ENCODE measurements around the gene KLHL6. TPM values are rescaled to one million over a fixed set of nuclear protein-coding genes. Genes with fewer than 3 reads are reported as not detected.
"Not testable (repeated sequence)": the region's sequence is repeated elsewhere in the genome, so short reads cannot be mapped to it uniquely, and the experiment has no call there.

KLHL6 gene
- total RNA-seq, 4 donors from 2014 or later: 0.10 to 1.4 (median 0.39) TPM

GRCh38 chr3:183443395-183444385 lies 111.8 kb downstream of the KLHL6 start:
- DNase-seq (ENCODE audit: low spot score in 2 of 2): no peak
- no peaks in the 10 kb centered on the region for H3K27me3 ChIP-seq
- no peak overlapping the region for H3K4me3 ChIP-seq
- H3K9me3 ChIP-seq: peaks cover 13% of the 10 kb centered on the region
- TF ChIP-seq POLR2AphosphoS5 (IDR thresholded peaks at IDR 0.05): no peak
- H3K27ac ChIP-seq: no peak overlapping the region
- H3K36me3 ChIP-seq: no peaks in the 10 kb centered on the region
- H3K4me1 ChIP-seq: peaks cover 7% of the 10 kb centered on the region
- WGBS: 83% methylated on average over 10 of the region's 10 CpGs

- DNase-seq (ENCODE audit: low spot score in 2 of 2): no peak
- WGBS: 93% methylated on average over 1 of the region's 1 CpG
- no peaks in the 10 kb centered on the region for H3K27me3 ChIP-seq
- peaks cover 3% of the 10 kb centered on the region for H3K4me1 ChIP-seq
- H3K36me3 ChIP-seq: no peaks in the 10 kb centered on the region
- TF ChIP-seq EP300 (IDR thresholded peaks at IDR 0.05) (no peak), POLR2AphosphoS5 (IDR thresholded peaks at IDR 0.05) (no peak), POLR2A (IDR thresholded peaks at IDR 0.05) (no peak), CTCF (IDR thresholded peaks at IDR 0.05) (no peak)
- H3K4me3 ChIP-seq: no peak overlapping the region
- H3K27ac ChIP-seq: no peak overlapping the region
- H3K9me3 ChIP-seq: peaks cover 13% of the 10 kb centered on the region
These were observed 112.5 kb downstream of the KLHL6 start for GRCh38 chr3:183442994-183443393.

- H3K36me3 ChIP-seq: not testable (repeated sequence)
These were observed 115.0 kb downstream of the KLHL6 start for GRCh38 chr3:183440521-183440920.

GRCh38 chr3:183439515-183439914 lies 116.0 kb downstream of the KLHL6 start:
- TF ChIP-seq EP300 (IDR thresholded peaks at IDR 0.05) (no peak), POLR2AphosphoS5 (IDR thresholded peaks at IDR 0.05) (no peak), POLR2A (IDR thresholded peaks at IDR 0.05) (no peak)
- DNase-seq (ENCODE audit: low spot score in 2 of 2): no peak
- Histone ChIP-seq H3K4me1 (no peaks in the 10 kb centered on the region), H3K9me3 (peaks cover 13% of the 10 kb centered on the region), H3K27ac (no peak overlapping the region), H3K4me3 (no peak overlapping the region), H3K36me3 (no peaks in the 10 kb centered on the region), H3K27me3 (no peaks in the 10 kb centered on the region)
- 65% methylated on average over 3 of the region's 3 CpGs for WGBS

More at GRCh38 chr3:183440521-183440920, 115.0 kb downstream of the KLHL6 start:
- not testable (repeated sequence) for H3K4me3 ChIP-seq; H3K27me3 ChIP-seq; H3K4me1 ChIP-seq; DNase-seq (ENCODE audit: low spot score in 2 of 2); H3K27ac ChIP-seq
- H3K9me3 ChIP-seq: peaks cover 13% of the 10 kb centered on the region
- 93% methylated on average over 3 of the region's 3 CpGs for WGBS

- TF ChIP-seq POLR2A (IDR thresholded peaks at IDR 0.05): no peak
- Histone ChIP-seq H3K36me3 (no peaks in the 10 kb centered on the region), H3K4me3 (no peak overlapping the region), H3K27me3 (no peaks in the 10 kb centered on the region), H3K9me3 (peaks cover 9% of the 10 kb centered on the region), H3K4me1 (no peaks in the 10 kb centered on the region), H3K27ac (no peak overlapping the region)
- DNase-seq (ENCODE audit: low spot score in 2 of 2): no peak
- WGBS: 100% methylated on average over 1 of the region's 1 CpG
These were observed 116.8 kb downstream of the KLHL6 start for GRCh38 chr3:183438735-183439134.

GRCh38 chr3:183437666-183438564 lies 117.6 kb downstream of the KLHL6 start:
- whole genome bisulfite sequencing: 87% methylated on average over 5 of the region's 6 CpGs

More at GRCh38 chr3:183437666-183438564, 117.6 kb downstream of the KLHL6 start:
- Histone ChIP-seq H3K27ac (no peak overlapping the region), H3K4me1 (no peaks in the 10 kb centered on the region), H3K27me3 (no peaks in the 10 kb centered on the region), H3K36me3 (no peaks in the 10 kb centered on the region), H3K4me3 (no peak overlapping the region), H3K9me3 (peaks cover under 1% of the 10 kb centered on the region)
- no peak for TF ChIP-seq EP300 (IDR thresholded peaks at IDR 0.05)
- no peak for TF ChIP-seq POLR2AphosphoS5 (IDR thresholded peaks at IDR 0.05)
- no peak for TF ChIP-seq POLR2A (IDR thresholded peaks at IDR 0.05)
- TF ChIP-seq CTCF (IDR thresholded peaks at IDR 0.05): no peak
- DNase-seq (ENCODE audit: low spot score in 2 of 2): no peak

Other genes starting within 250 kb of the KLHL6 start
- gene MCF2L2, start 127.1 kb downstream of the KLHL6 start, total RNA-seq: 1 to 10 TPM in 1 of 4 donors, under 1 TPM in 3; 0.36 to 2.2 (median 0.64) TPM
- gene KLHL24, start 79.9 kb upstream of the KLHL6 start, total RNA-seq: 100 to 1,000 TPM in 1 of 4 donors, 10 to 100 TPM in 3; 46.5 to 102 (median 58.8) TPM
- 10 to 100 TPM; 12.8 to 35.8 (median 19.7) TPM for gene YEATS2, start 142.1 kb upstream of the KLHL6 start, total RNA-seq

Measured in suprapubic skin (tissue), 4 donors.